ENCODE results near the gene TARBP1. TPM values are rescaled to one million over a fixed set of nuclear protein-coding genes. Genes with fewer than 3 reads are reported as not detected.

The TARBP1 gene
- total RNA-seq, 1 donor from 2014 or later = 11.4 TPM

- intact Hi-C loops (cut with micrococcal nuclease) = loop anchor here (5.0 kb wide), 2 partner anchors 94 to 594 kb away; no protein-coding TSS in a partner anchor
- H3K27ac ChIP-seq (replicated peaks) = peak overlapping the region; percentile 91
- no peaks in the 10 kb centered on the region for H3K27me3 ChIP-seq (ENCODE audit: low read depth)
- H3K36me3 ChIP-seq = no peaks in the 10 kb centered on the region
- peaks cover 41% of the 10 kb centered on the region for H3K4me1 ChIP-seq
- no peak for TF ChIP-seq CTCF (IDR thresholded peaks at IDR 0.05; ENCODE audit: borderline replicate concordance)
- peak overlapping the region; percentile 26 for H3K4me3 ChIP-seq
- no peaks in the 10 kb centered on the region for H3K9me3 ChIP-seq (replicated peaks)
- DNase-seq = no peak
These were observed 19.6 kb upstream of the TARBP1 start for GRCh38 chr1:234498448-234499118.

GRCh38 chr1:234497589-234497988 is 18.6 kb upstream of the TARBP1 start:
- peaks cover 36% of the 10 kb centered on the region for H3K4me1 ChIP-seq
- TF ChIP-seq CTCF (IDR thresholded peaks at IDR 0.05; ENCODE audit: borderline replicate concordance) = no peak
- no peaks in the 10 kb centered on the region for H3K36me3 ChIP-seq
- H3K27me3 ChIP-seq (ENCODE audit: low read depth) = no peaks in the 10 kb centered on the region
- intact Hi-C loops (cut with micrococcal nuclease) = loop anchor here (5.0 kb wide), 2 partner anchors 95 to 595 kb away; no protein-coding TSS in a partner anchor
- H3K9me3 ChIP-seq (replicated peaks) = no peaks in the 10 kb centered on the region
- DNase-seq = no peak
- H3K4me3 ChIP-seq = no peak overlapping the region
- no peak overlapping the region for H3K27ac ChIP-seq (replicated peaks)

GRCh38 chr1:234495231-234495990 is 16.4 kb upstream of the TARBP1 start:
- TF ChIP-seq CTCF (IDR thresholded peaks at IDR 0.05; ENCODE audit: borderline replicate concordance) = no peak

GRCh38 chr1:234494049-234494448 is 15.1 kb upstream of the TARBP1 start:
- H3K4me3 ChIP-seq = no peak overlapping the region
- no peak overlapping the region for H3K27ac ChIP-seq (replicated peaks)
- intact Hi-C loops (cut with micrococcal nuclease) = no loop called here
- no peak for TF ChIP-seq CTCF (IDR thresholded peaks at IDR 0.05; ENCODE audit: borderline replicate concordance)
- H3K27me3 ChIP-seq (ENCODE audit: low read depth) = no peaks in the 10 kb centered on the region
- H3K36me3 ChIP-seq = no peaks in the 10 kb centered on the region
- no peaks in the 10 kb centered on the region for H3K9me3 ChIP-seq (replicated peaks)
- H3K4me1 ChIP-seq = peaks cover 15% of the 10 kb centered on the region
- no peak for DNase-seq

More at GRCh38 chr1:234495231-234495990, 16.4 kb upstream of the TARBP1 start:
- no peak for DNase-seq
- Histone ChIP-seq H3K27me3 (ENCODE audit: low read depth) (no peaks in the 10 kb centered on the region), H3K4me3 (no peak overlapping the region), H3K36me3 (no peaks in the 10 kb centered on the region), H3K9me3 (replicated peaks) (no peaks in the 10 kb centered on the region), H3K4me1 (peaks cover 29% of the 10 kb centered on the region), H3K27ac (replicated peaks) (peak overlapping the region; percentile 48)
- intact Hi-C loops (cut with micrococcal nuclease) = loop anchor here (5.0 kb wide), 2 partner anchors 97 to 597 kb away; no protein-coding TSS in a partner anchor

GRCh38 chr1:234490793-234491479 is 12.0 kb upstream of the TARBP1 start:
- Histone ChIP-seq H3K9me3 (replicated peaks) (no peaks in the 10 kb centered on the region), H3K27ac (replicated peaks) (no peak overlapping the region), H3K4me1 (peaks cover 22% of the 10 kb centered on the region), H3K4me3 (no peak overlapping the region), H3K27me3 (ENCODE audit: low read depth) (no peaks in the 10 kb centered on the region), H3K36me3 (no peaks in the 10 kb centered on the region)
- no peak for DNase-seq
- no peak for TF ChIP-seq CTCF (IDR thresholded peaks at IDR 0.05; ENCODE audit: borderline replicate concordance)
- intact Hi-C loops (cut with micrococcal nuclease) = no loop called here
